DMS153 treated with DMSO at 0.1 percent for 48 hours (cell line): ENCODE results near the gene NIPSNAP3A.

Experiments
- DNase-seq: peaks from one replicate; lab custom pipeline; 2025; ENCODE audit not compliant: unreplicated experiment; lab: John Stamatoyannopoulos, UW

NIPSNAP3A gene

DNA sequence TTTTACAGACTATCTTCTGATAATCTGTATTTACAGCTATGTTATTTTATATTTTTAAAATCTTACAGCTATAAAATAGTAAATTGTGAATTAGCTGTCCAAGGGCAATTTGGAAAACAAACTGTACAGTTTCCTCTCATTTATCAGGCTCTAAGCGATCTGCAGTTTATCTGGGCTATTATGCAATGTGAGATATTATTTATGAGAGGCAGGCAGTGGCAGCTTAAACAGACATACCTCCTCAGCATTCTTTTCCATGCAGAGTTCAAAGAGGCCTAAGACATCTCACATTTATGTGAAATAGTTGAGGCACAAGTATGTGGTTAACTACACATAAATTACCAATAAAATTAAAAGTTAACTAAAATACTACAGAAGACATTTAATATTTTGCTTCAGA, 26.6 kb downstream of the NIPSNAP3A start:
- DNase-seq: no peak

DNA sequence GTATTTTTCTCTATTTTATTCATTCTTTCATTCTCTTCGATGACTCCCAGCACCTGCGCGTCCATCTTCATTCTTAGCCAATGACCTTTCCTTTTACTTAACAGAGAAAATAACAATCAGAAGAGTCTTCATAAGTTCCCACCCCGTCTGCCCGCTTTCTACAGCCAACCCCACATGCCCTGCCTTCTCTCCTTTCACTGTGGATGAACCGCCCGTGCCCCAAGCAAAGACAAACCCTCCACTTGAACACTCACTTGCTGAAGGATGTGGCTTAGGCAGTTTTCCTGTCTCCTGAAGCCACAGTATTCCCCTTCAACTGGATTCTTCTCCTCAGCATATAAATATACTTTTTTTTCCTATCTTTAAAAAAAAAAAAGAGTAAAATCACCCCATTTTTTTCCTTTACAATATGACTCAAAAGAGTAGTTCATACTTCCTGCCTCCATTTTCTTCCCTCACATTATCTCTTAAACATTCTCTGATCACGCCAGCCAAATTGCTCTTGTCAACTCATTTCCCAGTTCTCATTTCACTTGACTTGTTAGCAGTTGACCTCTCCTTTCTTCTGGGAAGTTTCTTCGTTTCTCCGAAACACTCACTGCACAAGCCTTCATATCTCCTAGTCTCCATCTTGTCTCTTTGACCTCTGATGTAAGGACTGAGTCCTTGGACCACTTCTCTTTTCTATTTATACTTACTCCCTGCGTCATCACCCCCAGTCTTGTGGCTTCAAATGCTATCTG, 27.5 kb downstream of the NIPSNAP3A start:
- DNase-seq: no peak

DNA sequence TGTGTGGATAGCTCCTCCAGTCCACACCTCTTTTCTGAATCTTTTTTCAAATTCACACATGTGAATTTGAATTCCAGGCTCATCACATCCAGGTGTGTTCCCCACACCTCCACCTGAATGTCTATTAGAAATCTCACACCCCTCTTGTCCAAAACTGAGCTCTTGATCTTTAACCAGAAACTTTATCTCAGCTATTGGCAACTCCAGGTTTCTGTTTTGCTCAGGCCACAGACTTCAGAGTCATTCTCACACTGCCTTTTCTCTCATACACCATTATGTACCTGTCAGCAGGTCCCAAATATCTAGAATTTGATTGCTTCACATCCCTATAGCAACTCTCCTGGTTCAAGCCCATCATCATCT, 28.1 kb downstream of the NIPSNAP3A start:
- DNase-seq: no peak

DNA sequence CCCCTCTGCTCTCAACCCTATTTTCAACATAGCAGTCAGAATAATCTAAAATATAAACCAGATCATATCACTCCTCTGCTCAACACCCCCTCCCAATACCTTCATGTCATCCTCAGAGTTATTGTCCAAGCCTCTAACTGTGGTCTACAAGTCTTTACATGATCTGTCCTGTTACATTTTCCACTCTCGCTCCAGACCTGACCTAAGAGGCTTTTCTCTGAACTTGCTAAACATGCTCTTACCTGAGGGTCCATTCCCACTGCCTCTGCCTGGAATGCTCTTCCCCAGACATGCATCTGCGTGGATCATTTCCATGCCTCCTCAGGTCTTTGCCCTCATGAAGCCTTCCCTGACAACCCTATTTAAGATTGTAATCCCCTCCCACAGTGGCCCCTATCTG, 28.5 kb downstream of the NIPSNAP3A start:
- DNase-seq: no peak

DNA sequence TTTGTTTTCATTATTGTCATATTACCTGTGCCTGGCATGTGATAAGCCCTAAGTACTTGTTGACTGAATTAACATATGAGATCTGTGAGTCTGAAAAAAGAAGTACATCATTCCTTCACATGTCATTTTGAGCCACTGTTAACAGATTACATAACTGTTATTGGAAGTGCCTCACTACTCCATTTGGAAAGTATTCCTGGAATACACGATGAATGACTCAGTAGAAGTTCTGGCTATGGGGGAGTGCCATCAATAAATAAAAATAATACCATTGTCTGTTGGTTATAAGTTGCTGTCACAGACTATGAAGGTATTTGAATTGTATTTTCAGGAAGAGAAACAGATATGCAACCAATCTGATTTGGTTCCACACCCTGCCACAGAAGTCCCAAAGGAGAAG, 29.3 kb downstream of the NIPSNAP3A start:
- DNase-seq: no peak

DNA sequence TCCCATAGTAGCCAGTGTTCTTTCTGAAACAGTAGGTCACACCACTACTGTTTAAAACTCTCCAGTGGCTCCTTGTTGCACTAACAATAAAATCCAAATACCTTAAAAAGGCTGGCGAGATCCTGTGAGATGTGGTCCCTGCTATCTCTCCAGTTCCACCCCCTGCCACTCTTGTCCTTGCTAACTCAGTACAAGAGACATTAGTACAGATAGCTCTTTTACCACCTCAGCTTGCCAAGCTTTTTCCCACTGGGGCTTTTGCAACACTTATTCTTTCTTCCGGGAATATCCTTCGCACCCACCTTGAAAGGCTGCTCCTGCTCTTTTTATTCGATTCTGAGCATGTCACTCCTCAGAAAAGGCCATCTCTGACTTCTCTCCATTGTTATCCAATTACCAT, 31.3 kb downstream of the NIPSNAP3A start:
- DNase-seq: no peak

DNA sequence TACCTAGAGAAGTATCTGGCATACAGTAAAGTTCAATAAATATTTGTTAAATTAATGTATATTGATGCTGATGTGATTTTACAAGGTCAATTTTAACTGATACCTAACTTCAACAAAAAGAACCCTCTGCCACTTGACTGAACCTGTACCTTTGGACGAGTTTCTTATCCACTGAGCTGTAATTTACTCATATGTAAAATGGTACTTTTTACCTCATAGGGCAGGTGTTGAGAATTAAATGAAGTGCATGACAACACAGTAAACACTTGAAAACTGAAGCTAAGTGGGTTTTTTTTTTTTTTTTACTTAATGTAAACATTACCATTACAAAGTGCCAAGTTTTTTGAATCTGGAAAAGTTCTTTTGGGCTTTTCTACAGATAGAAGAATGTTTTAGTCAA, 31.9 kb downstream of the NIPSNAP3A start:
- DNase-seq: no peak

DNA sequence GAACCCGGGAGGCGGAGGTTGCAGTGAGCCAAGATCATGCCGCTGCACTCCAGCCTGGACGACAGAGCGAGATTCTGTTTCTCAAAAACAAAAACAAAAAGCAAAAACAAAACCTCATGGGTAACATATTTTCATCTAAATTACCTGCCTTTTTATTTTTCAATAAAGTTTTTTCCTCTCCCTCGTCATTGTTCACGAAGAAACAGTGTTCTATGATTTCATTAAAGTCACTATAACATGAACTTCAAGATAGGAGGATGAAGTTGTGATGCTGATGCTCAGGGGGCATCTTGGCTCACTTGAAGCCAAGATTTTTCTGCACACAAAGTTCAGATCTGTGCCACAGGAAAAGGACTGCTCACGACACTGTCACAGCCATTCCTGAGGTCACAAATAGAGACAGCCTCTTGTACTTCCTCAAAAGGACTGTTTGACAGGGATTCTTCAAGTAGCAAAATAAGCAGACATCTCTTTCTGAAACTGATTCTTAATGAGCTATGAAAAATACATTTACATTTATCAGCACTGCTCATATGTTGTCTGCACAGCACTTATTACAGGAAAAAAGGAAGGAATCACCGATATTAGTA, 32.6 kb downstream of the NIPSNAP3A start:
- no peak for DNase-seq

DNA sequence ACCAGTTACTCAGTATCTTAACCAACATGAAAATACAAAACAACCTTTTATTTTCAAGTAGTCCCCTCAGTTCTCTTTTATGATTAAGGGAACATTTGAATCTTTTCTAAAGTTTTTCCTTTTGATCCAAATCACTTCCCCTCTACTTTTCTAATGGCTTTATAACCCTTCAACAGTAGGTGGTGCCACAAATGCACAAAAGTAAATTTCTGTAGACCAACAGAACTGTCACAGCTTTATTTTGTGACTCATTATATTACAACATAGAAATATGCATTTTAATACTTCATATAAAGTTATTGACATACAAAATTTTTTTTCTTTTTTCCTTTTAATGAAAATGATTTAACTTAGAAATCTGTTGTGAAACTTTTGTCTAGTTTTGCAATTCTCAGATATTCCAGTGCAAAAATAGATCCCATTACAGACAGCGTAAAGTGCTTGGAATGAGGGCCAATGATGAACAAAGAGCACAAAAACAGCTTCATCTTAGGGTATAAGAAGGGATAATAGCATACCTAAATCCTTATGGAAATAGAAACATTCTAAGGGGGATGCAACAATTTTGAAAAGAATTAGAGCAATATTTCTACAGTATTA, 33.4 kb downstream of the NIPSNAP3A start:
- peak; percentile 9 for DNase-seq

DNA sequence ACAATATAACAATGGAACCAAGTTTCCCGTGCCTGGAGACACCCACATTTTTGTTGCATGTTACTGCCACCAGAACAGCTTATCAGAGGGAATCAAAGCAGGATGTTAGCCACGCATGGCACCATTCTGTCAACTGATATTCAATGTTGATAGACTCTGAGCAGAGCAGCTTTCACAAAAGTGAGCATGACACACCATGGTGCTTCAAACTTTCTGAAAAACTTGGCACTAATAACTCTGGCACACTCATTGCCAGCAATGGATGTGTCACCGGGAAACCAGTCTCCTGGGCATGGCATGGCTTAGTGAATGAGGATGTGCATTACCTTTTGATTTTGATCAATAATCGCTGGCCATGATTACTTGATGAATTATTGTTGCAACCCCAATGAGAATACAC, 36.1 kb downstream of the NIPSNAP3A start:
- no peak for DNase-seq

DNA sequence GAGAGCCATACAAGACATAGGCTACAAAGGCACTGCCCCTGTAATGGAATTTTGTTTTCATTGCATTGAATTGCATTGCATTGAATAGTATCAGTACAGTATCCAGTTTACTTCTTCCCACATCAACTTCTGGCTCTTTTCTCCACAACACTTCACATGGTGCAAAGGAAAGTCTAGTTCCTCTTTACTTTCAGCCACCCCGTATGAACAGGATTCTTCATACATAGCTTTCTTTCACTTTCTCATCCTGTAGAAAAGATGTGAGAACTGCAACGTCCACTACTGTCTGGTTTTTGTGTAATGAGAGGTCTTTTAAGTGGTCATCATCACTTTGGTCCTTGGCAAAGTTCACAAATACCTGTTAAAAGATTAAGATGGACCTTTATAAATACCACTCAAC, 36.6 kb downstream of the NIPSNAP3A start:
- DNase-seq: no peak

DNA sequence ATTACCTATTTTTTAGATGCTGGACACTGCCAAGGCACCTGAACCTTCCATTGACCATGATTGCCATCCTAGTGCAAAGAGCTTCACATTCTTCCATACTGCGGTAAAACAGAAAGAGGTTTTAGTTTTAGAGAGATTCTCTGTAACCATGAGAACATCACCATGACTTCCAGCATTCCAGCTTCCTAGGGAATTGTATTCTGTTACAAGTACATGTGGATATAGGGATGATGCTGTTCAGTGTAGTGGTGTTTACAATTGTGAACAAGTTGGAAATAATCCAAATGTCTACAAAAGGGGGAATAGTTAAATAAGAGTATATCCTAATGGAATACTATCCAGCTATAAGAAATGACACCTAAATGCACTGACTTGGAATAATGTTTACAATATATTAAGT, 38.8 kb downstream of the NIPSNAP3A start:
- no peak for DNase-seq

DNA sequence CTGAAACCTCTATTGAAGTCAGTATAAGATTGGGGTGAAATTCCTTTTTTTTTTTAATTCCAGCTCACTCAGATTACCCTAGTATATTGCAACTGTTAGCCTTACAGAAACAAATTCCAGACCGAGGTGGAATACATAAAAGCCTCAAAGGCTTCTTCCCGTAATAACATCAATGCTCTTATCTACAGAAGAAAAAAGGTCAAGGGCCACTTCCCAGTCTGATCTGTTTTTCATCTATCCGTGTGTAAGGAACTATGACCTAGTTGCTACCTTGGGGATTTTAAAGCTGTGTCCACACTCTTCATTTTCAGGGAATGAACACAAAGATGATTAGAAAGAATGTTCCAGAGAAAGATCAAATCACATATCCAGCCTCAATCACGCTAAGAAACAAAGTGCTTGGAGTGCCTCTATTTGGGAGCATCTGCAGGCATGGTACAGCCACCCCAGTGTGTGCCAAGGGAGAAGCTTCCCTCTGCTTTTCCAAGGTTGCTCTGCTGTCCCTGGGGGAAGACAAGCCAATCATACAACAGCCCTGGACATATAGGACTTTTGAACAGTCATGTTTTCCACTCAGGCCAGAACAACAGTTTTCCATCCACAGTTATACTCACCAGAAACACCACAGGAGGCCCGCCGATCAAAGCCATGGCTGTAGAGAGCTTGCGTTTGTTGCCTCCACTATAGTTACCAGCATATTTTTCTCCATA, 40.0 kb downstream of the NIPSNAP3A start:
- no peak for DNase-seq

DNA sequence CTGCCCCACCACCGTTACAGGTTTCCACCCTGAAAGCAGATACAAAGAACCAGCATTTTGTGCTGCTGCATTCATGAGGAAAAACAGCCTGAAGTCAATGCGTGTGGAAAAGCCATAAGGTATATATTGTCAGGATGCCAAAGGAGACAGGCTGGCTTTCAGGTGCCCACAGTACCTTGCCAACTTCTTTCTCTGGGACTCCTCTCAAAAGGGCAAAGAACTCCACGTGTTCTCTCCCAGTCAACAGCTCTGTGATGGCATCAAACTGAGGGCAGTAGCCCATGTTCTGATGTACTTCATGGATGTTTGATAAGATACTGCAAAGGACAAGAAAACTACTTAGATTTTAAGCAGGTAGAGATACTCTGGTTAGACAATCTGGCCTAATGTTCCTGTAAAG, 40.8 kb downstream of the NIPSNAP3A start:
- no peak for DNase-seq

DNA sequence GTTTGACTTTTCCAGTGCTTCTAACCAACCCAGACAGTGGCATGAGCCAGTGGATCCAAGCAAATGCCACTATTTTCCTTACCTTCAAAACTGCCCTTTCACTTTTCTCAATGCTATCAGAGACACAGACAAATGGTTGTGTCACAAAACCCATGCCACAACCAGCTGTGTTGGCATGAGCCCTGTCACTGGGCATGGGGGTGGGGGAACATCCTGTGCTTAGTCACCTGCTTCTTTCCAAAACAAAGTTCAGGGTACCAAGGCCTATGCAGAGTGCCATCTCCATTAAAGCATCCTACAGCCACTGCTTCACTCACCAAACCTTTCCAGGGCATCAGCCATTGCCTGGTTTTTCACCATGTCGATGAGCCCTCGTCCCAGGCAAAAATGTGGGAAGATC, 46.6 kb downstream of the NIPSNAP3A start:
- no peak for DNase-seq

DNA sequence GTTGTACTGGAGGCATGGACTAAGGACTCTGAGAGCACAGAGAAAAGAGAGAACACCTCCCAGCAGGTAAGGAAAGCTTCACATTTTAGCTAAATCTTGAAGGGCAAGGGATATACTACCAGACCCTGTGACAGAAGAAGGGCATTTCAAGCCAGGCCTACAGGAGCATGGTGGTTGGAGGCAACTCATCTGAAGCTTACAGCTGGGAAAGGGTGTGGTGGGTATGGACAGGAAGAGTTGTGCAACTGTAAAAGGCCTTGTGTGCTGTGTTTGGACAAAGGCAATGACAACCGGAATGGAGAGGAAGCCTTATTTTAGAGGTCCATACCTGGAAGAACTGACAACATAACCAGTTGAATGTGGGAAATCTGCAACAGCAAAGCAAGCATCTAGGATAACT, 47.6 kb downstream of the NIPSNAP3A start:
- no peak for DNase-seq

DNA sequence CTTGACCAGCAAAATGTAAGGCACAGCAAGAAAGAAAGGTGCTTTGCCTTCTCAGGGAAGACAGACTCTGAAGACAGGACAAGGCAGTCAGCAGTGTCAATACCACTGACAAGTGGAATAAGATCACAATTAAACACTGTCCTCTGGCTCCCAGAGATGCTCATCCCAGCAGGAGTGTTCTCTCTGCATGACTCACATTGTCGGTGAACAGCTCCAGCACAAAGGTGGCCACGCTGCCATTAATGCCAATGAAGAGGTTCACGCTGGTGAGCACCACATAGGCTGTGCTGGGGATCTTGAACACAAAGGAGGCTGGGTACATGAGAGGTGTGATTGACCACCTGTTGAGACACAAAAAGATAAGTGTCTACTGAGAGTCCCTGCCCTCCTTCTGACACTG, 48.4 kb downstream of the NIPSNAP3A start:
- no peak for DNase-seq

DNA sequence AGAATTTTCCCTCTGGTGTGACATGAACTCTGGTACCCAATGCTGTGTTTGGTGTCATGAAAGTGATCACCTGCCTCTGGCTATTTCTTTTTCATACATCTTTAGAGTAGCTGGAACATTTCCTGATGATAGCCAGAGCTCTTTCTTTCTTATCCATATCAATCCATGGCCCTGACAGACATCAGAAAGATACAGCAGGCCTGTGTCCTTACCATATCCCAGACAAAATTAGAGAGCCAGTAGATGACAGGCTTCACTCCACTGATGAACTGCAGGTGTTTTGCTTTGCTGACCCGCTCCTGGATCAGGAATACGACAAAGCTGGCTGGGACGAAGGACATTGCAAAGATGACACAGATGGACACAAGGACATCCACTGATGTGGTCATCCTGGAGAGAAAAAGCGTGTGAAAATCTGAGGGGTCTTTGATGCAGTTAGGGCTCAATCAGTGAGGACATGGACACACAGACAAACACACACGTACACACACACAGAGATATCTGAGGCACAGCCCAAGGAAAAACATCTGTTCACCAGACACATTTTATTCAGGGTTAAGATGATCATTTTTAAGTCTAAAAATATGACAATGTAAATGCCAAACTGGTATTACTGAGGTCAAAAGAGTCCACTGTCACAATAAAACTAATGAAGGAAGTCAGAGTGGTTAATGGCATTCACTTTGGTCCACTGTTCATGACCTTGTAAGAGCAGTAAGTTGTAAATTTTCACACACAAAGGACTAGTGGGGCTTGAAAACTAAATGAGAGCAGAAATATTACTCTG, 50.9 kb downstream of the NIPSNAP3A start:
- DNase-seq: no peak

DNA sequence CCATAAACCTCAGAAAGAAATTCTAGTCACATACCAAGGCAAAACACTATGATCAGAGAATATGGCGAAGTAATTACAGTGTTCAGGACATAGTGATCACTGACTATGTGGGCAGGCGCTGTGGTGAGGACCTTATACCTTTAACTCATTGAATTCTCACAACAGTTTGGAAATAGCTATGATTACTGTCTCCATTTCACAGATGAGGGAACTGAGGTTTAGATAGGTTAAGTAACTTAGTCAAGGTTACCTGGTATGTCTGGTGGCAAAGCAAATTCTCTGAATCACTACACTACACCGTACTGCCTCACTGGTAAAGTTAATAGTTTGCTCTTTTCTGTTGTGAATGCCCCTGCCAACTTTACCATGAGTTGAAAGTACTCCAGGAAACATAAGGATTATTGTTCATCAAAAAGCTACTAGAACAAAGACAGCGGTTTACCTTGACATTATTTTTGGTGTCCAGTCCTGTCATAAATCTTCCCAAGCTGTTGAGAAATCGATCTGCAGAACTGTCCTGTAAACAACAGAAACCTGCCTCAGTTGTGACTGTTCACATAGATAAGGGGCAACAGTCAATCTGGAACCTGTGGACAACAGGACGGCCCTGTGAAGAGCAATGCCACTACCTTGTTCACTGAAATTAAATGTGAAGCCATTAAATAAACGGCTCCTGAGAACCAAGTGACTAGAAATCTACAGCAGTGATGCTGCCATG, 52.7 kb downstream of the NIPSNAP3A start:
- no peak for DNase-seq

DNA sequence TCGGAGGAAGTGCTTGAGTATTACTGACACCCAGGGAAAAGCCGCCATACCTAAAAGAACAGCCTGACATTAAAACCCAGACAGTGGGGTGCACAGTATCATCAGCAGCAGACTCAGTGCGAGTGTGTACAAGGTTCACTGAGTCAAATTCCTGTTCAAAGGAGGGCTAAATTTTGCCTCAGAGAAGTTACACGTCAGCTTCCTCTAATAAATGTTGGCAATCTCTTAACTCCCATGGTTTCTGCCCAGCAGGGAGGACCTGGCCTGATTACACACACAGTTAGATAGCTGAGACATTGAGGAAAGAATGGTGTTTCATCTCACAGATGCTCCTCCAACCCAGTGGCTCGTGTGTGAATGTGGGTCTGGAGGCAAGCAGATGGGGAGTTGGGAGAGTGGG, 54.6 kb downstream of the NIPSNAP3A start:
- DNase-seq: no peak

DNA sequence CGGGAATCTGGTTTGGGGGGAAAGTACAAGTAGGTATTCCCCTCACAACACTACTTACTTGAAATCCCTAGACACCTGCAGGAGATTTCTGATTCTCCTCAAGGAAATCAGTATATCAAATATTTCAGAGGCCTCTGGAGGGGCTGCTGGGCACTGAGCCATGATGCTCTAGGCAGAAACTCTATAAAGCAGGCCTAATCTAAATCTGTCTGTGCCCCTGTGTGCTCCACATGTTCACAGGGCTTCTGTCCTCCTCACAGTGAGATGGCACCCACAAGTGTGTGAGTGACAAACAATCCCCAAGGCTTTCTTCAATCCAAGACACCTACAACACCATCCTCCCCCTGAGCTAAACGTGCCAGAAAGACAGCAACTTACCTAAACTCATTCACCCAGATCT, 55.4 kb downstream of the NIPSNAP3A start:
- DNase-seq: no peak
